EL (cell line): ENCODE data around the gene TAF6.
A peak's percentile ranks its signal among the peaks of the same experiment; 100 is the strongest.

ENCODE experiments used
- DNase-seq: peaks from one replicate; pipeline ENCODE4 v3.0.0-alpha.2; 2016

The TAF6 gene

GRCh38 chr7:100120733-100121036, 1.5 kb upstream of the TAF6 start:
- no peak for DNase-seq

GRCh38 chr7:100119970-100120732, 993 bp upstream of the TAF6 start:
- peak; percentile 72 for DNase-seq

GRCh38 chr7:100118388-100119071, 628 bp downstream of the TAF6 start:
- no peak for DNase-seq

GRCh38 chr7:100115026-100115425, 4.1 kb downstream of the TAF6 start:
- DNase-seq: no peak

- no peak for DNase-seq
These were observed 7.2 kb downstream of the TAF6 start for GRCh38 chr7:100111914-100112313.

GRCh38 chr7:100111156-100111555, 8.0 kb downstream of the TAF6 start:
- DNase-seq: no peak

- no peak for DNase-seq
These were observed 9.5 kb downstream of the TAF6 start for GRCh38 chr7:100109521-100110163.

- no peak for DNase-seq
These were observed 11.3 kb downstream of the TAF6 start for GRCh38 chr7:100107890-100108289.

GRCh38 chr7:100107125-100107737, 11.9 kb downstream of the TAF6 start:
- no peak for DNase-seq

GRCh38 chr7:100106633-100107032, 12.5 kb downstream of the TAF6 start:
- DNase-seq: no peak

GRCh38 chr7:100105534-100105933, 13.6 kb downstream of the TAF6 start:
- no peak for DNase-seq

GRCh38 chr7:100102950-100103840, 16.0 kb downstream of the TAF6 start:
- peak; percentile 99 for DNase-seq

GRCh38 chr7:100101016-100101862, 17.9 kb downstream of the TAF6 start, which contains the start of the genes AP4M1 and MCM7:
Gene AP4M1 (plus strand): TSS chr7:100101643. CDS start chr7:100101715, 72 bp downstream.
Gene MCM7 (minus strand): TSS chr7:100101397. CDS start chr7:100101294, 103 bp downstream.
- peak; percentile 99 for DNase-seq

- DNase-seq: peak; percentile 96
These were observed 18.6 kb downstream of the TAF6 start for GRCh38 chr7:100100420-100101015.

GRCh38 chr7:100099452-100099851, 19.7 kb downstream of the TAF6 start:
- no peak for DNase-seq

- no peak for DNase-seq
These were observed 20.2 kb downstream of the TAF6 start for GRCh38 chr7:100098913-100099312.

- DNase-seq: no peak
These were observed 23.5 kb downstream of the TAF6 start for GRCh38 chr7:100095704-100096103.

GRCh38 chr7:100095289-100095688, 23.9 kb downstream of the TAF6 start:
- DNase-seq: no peak

GRCh38 chr7:100093925-100094486, 25.2 kb downstream of the TAF6 start:
- no peak for DNase-seq

- no peak for DNase-seq
These were observed 25.7 kb downstream of the TAF6 start for GRCh38 chr7:100093498-100093897.

- DNase-seq: no peak
These were observed 26.1 kb downstream of the TAF6 start for GRCh38 chr7:100093054-100093453.
